Panc1 (cell line): ENCODE data around the gene SCOC.

Experiments used
- POLR2AphosphoS5 ChIP-seq: IDR thresholded peaks from 2 replicates; pipeline ENCODE4 v1.6.1; 2012; ENCODE audit warnings: mild to moderate bottlenecking, low read depth, low read length, moderate library complexity
- SIN3A ChIP-seq: IDR thresholded peaks from 2 replicates; pipeline ENCODE4 v1.6.1; 2012; ENCODE audit warnings: low read depth, mild to moderate bottlenecking, low read length, moderate library complexity, borderline replicate concordance; ENCODE audit not compliant: insufficient read depth
- TCF7L2 ChIP-seq: IDR thresholded peaks from 2 replicates; pipeline ENCODE4 v1.6.1; 2011; ENCODE audit warnings: mild to moderate bottlenecking, low read depth, low read length, inconsistent platforms
- TF ChIP-seq, protein P1 (sequence below): fragments of 450-650 bp; IDR thresholded peaks from 2 replicates; pipeline ENCODE4 v1.5.1; 2017; ENCODE audit warnings: mild to moderate bottlenecking

GRCh38 chr4:140408974-140409373 lies 35.5 kb downstream of the SCOC start:
- TF ChIP-seq, protein P1, sequence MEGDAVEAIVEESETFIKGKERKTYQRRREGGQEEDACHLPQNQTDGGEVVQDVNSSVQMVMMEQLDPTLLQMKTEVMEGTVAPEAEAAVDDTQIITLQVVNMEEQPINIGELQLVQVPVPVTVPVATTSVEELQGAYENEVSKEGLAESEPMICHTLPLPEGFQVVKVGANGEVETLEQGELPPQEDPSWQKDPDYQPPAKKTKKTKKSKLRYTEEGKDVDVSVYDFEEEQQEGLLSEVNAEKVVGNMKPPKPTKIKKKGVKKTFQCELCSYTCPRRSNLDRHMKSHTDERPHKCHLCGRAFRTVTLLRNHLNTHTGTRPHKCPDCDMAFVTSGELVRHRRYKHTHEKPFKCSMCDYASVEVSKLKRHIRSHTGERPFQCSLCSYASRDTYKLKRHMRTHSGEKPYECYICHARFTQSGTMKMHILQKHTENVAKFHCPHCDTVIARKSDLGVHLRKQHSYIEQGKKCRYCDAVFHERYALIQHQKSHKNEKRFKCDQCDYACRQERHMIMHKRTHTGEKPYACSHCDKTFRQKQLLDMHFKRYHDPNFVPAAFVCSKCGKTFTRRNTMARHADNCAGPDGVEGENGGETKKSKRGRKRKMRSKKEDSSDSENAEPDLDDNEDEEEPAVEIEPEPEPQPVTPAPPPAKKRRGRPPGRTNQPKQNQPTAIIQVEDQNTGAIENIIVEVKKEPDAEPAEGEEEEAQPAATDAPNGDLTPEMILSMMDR, result no peak
- TF ChIP-seq POLR2AphosphoS5 (no peak), SIN3A (no peak), TCF7L2 (no peak)
